Retina (tissue), 1 donor: ENCODE measurements around the gene ORC4.

Experiments used
- DNase-seq: peaks from one replicate; pipeline ENCODE4 v3.0.0-alpha.2; 2016

ORC4 gene

DNA sequence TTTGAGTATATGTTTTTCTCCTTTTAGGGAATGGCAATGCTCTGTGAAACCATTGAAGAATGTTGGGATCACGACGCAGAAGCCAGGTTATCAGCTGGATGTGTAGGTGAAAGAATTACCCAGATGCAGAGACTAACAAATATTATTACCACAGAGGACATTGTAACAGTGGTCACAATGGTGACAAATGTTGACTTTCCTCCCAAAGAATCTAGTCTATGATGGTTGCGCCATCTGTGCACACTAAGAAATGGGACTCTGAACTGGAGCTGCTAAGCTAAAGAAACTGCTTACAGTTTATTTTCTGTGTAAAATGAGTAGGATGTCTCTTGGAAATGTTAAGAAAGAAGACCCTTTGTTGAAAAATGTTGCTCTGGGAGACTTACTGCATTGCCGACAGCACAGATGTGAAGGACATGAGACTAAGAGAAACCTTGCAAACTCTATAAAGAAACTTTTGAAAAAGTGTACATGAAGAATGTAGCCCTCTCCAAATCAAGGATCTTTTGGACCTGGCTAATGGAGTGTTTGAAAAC is 93.4 kb downstream of the ORC4 start:
- no peak for DNase-seq

DNA sequence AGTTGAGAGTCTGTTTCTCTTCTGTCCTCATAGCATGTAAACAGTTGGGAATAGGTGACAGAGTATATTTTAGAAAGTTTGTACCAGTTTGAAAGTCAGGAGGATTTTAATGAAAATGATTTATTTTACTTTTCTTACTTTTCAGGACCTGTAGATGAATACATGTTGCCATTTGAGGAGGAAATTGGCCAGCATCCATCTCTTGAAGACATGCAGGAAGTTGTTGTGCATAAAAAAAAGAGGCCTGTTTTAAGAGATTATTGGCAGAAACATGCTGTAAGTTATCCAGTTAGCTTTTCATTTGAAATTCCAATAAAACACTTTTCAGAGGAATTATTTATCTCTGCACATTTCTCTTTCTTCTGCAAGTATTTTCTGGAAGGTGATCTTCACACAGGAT is 94.7 kb downstream of the ORC4 start:
- DNase-seq, result no peak

DNA sequence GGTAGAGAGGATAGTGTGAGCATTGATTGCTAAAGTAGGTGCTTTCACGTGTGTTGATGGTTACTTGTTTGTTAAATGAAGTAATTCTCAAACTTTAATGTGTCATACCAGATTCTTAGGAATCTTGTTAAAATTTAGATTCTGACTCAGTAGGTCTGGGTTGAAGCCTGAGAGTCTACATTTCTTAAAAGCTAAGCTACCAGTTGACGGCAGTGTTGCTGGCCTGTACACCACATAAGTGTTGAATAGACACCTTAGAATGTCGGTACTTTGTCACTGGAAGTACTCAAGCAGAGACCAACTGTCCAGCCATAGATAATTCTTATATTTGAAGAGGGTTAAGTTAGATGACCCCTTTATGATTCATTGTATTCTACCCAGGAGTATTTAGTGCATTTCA is 95.9 kb downstream of the ORC4 start:
- DNase-seq, result no peak

DNA sequence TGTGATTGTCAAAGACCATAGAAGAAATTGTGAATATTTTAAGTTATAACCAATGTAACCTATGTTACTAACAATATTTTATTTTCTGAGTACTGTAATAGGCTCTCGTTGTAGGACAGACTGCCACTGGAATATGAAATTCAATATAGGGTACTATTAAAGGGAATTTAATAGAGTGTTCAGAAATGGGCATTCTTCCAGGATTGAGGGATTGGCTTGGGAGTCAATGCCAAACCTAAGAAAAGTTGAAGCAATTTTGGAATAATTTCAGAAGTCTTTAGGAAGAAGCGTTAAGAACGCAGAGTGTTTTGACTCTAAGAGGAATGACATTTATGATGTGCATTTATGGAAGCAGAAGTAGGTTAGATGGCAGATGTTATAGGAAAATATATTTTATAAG is 96.7 kb downstream of the ORC4 start:
- no peak for DNase-seq

DNA sequence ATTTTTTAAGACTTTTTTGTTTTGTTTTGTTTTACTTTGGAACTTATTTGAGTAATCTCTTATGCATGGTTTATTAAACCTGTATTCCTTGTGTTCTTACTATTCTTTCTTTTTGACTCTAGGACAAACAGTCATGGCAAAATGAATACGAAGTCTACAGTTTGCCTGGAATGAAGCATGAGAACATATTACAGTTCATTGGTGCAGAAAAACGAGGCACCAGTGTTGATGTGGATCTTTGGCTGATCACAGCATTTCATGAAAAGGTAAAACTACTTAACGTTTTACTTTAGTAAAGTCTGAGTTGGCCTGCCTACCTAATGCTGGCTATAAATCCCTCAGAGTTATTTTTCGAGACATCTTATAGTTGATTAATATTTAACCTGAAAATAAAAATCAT is 103.4 kb downstream of the ORC4 start:
- no peak for DNase-seq

DNA sequence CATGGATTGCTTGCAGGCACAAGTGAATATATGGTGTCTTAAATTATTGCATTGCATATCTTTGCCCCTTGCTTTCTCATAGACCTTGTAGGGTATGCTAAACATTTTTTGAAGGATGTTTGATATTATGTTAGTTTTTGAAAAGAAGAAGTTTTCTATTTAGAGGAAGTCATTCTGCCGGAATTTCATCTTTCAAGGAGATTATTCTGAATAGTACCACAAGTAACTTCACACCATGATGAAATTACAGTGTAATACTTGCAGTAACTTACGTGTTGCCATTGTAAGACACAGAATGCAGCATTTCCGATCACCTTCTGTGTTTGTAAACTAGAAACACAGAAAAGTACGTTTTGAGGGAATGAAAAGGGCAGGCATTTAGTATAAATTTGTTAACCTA is 103.8 kb downstream of the ORC4 start:
- no peak for DNase-seq

DNA sequence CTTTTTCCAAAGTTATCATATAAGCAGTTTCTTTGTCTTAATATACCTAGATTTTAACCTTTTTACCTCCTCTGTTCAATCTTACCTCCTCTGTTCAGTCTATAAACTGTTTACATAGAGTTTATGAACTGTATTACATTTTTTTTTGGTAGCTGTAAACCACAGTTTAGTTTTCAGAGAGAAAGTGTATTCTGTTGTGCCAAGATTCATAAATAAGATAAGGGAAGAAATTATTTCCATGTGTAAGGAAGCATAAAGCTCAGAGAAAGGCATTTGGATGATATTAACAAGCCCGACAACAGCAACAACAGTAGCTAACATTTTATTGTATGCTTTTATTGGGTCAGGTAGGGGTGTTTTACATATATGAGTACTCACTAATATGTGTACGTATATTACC is 104.5 kb downstream of the ORC4 start:
- no peak for DNase-seq

DNA sequence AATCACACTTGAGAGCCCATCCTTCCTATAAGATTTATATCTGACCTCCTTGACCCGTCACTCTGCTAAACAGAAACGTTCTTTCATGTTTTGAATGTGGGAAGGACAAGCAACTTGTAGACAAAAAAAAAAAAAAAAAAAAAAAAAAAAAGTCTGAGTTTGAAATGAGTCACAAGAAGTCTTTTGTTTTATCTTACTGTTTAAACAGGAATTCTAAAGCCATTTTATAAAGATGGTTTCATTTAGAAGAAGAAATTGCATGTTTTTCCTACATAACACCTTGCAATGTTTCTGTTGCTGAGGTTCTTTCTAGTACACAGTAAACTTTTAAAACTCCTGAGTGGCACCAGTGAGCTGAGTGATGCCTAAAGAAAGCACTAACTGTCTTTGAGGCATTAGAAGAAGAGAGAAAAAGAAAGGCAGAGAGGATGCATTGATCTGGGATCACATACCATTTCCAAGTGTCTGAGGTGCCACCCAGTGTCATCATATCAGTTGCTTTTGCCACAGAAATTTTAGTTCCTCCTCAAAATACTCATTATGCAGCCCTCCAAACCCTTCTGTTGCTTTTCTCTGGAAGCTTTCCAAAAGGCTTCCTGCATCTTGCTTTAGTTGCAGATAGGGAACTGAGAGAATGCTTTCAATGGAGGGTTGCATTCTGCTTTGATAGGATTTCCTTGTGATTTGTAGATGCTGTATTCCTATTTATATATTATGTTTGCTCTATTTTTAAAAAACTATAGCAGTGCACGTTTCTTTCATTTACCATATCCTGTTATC is 106.6 kb downstream of the ORC4 start:
- no peak for DNase-seq

DNA sequence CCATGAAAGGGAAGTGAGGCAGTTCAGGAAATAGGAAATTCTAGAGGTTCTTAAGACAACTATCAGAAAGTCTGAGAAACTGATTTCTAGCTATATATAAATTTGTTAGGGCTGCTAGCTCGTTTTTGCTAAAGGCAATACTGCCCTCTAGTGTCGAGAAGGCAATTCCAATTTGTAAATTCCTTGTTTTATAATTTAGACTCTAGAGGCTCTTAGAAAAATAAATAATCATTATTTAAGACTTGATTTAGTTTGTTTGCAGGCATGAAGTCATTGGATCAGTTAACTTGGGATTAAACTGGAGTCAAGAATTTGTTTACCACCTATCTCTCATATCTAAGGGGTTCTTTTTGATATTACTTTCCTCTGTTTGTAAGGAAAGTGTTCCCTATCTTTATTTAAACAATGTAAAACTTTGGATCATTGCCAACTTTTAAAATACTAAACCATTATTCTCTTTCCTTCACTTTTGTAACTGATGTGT is 109.5 kb downstream of the ORC4 start:
- DNase-seq, result peak; percentile 52

DNA sequence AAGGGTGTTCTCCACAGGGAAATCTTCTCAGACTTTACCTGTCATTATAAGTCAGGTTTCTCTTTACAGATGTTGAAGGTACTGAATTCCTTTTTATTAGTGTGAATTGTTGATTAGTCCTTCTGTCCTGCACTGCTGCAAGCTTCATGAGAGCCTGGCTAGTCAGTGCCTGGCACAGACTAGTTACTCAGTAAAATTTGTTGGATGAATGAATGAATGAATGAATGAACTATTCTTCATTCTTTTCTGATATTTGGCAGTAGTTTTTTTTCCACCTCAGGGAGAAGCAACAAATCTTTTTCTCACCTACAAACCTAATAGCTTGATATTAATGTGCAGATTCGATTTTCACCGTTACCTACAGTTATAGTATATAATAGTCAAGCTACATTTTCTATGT is 111.4 kb downstream of the ORC4 start:
- DNase-seq, result no peak

DNA sequence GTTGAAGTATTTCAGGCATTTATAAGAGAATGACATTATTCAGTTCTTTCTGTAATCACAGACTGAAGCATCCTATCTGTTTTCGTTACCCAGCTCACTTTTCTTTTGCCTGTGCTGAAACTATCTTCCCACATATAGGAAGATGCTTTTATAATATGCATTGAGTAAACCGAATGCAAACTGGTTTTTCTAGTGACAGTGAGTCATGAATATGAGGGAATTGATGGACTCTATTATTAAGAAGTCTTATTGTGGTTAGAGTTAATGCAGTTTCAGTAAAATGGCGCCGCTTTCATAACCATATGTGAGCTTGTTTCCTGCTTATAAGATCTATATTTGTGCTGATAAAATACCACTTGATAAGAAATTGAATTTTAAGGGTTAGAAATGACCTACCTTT is 116.5 kb downstream of the ORC4 start:
- no peak for DNase-seq

DNA sequence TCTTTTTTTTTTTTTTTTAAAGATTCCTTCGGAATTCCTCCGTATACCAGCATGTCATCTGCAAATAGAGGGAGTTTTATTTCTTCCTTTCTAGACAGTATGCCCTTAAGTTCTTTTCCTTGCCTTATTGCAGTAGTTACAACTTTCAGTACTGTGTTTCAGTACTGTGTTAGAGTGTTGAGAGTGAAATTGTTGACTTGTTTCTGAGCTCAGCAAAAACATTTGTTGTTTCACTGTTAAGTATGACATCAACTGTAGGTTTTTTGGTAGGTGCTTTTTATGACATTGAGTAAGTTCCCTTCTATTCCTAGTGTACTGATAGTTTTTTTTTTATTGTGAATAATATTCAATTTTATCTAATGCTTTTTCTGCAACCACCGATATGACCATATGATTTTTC is 131.9 kb downstream of the ORC4 start:
- DNase-seq, result no peak

DNA sequence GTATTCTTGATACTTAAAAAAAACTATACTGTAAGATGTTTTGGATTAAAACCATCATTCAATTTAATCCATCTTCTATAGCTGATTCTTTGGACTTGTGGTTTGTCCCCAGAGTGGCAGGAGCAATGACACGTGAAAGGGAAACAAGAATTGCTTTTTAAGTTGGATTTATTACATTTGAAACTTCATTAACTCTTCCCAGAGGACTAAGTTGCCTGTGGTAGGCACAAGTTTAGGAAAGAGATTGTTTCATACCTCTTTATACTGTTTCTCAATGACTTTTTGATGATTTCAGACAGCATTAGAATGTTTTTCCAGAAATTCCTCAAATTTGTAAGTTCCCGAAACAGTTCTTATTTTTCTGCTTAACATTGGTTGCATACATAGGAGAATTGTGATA is 134.4 kb downstream of the ORC4 start:
- DNase-seq, result no peak

DNA sequence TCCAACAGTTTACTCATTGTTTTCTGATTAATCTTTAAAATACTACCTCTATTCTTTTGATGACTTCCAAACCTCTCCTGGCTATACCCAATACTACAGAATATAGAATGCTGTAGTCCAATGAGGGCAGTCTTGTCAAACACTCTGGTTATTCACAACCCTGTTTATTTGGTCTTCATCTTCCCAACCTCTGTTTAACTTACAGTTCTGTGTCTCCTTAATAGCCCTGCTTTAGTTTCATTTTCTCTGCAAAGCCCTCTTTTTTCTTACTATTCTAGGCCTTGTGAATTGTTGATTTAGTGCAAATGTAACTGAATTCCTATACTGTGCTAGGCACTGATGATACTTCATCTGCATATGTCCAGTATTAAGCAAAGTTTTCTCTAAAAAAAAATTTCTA is 135.7 kb downstream of the ORC4 start:
- no peak for DNase-seq

DNA sequence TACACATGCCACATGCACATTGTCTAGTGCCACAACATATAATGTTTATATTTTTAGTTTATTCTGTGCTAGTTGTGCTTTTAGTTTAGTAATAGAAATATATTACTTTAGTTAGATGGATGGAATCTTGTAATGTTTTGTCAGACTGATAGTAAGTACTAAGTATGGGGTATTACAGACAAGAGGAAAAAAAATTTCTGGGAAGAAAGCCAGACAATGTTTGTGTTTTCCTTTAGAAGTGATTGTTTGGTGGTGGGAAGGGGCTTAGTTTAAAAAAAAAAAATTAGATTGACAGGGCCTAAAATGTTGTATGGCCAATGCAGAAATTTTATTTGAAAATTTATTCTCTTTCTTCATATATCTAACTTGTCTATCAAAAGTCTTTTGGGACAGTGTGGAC is 137.9 kb downstream of the ORC4 start:
- no peak for DNase-seq
